HS-5 (cell line): ENCODE measurements around the gene NUBP2.

Experiments
- DNase-seq: peaks from one replicate; pipeline ENCODE4 v3.0.0-alpha.2; 2012; ENCODE audit warnings: low read depth

NUBP2 gene

GRCh38 chr16:1759511-1759910 is 23.2 kb upstream of the NUBP2 start:
- no peak for DNase-seq

- DNase-seq, result no peak
Observed at GRCh38 chr16:1760911-1761310, 21.8 kb upstream of the NUBP2 start.

- DNase-seq, result no peak
Observed at GRCh38 chr16:1761751-1762150, 21.0 kb upstream of the NUBP2 start.

GRCh38 chr16:1762196-1762878 is 20.4 kb upstream of the NUBP2 start:
- no peak for DNase-seq

- no peak for DNase-seq
Observed at GRCh38 chr16:1762879-1763520, 19.8 kb upstream of the NUBP2 start.

- no peak for DNase-seq
Observed at GRCh38 chr16:1763521-1764511, 18.9 kb upstream of the NUBP2 start.

- DNase-seq, result no peak
Observed at GRCh38 chr16:1764971-1765370, 17.8 kb upstream of the NUBP2 start.

GRCh38 chr16:1765826-1766225 is 16.9 kb upstream of the NUBP2 start:
- DNase-seq, result no peak

- no peak for DNase-seq
Observed at GRCh38 chr16:1766231-1766630, 16.5 kb upstream of the NUBP2 start.

GRCh38 chr16:1766701-1767100 is 16.1 kb upstream of the NUBP2 start:
- no peak for DNase-seq

GRCh38 chr16:1767116-1767994 is 15.4 kb upstream of the NUBP2 start:
- no peak for DNase-seq

- no peak for DNase-seq
Observed at GRCh38 chr16:1768061-1768766, 14.5 kb upstream of the NUBP2 start.

GRCh38 chr16:1768767-1769401 is 13.9 kb upstream of the NUBP2 start:
- no peak for DNase-seq

- no peak for DNase-seq
Observed at GRCh38 chr16:1769402-1770300, 13.1 kb upstream of the NUBP2 start.

- DNase-seq, result no peak
Observed at GRCh38 chr16:1770328-1771187, 12.2 kb upstream of the NUBP2 start.

GRCh38 chr16:1771188-1771863 is 11.4 kb upstream of the NUBP2 start, which contains the start of gene NME3:
NME3 (minus strand) TSS chr16:1771543; CDS start chr16:1771534, 9 bp downstream.
- no peak for DNase-seq

GRCh38 chr16:1771864-1772361 is 10.8 kb upstream of the NUBP2 start:
- DNase-seq, result no peak
